K562 (cell line): ENCODE data around the gene WDR90. TPM values are rescaled to one million over a fixed set of nuclear protein-coding genes. Genes with fewer than 3 reads are reported as not detected.

Experiments
- ATAC-seq: fragments of 200-7000 bp; cut with Tn5 transposase; 3 replicates; pipeline ENCODE4 v1.9.1; 2020; ENCODE audit warnings: moderate library complexity
- BruUV-seq: library from RNA; stranded (reverse); fragments of 400-500 nt; replicated peaks from 2 replicates; lab custom pipeline; 2021; lab: Mats Ljungman, UMichigan
- CTCF ChIA-PET: fragments of 300-600 bp; formaldehyde crosslinking; extraction: SDS; loops from one replicate; lab custom pipeline; 2021; ENCODE audit warnings: low intra/inter-chr PET ratio; lab: Yijun Ruan, JAX
- POLR2A ChIA-PET: fragments of 300-600, 350-650 bp; sonication (Branson Sonifier 250); formaldehyde crosslinking; extraction: SDS; loops from one replicate; lab custom pipeline; 2021; ENCODE audit warnings: antibody characterized with exemption, inconsistent platforms; lab: Yijun Ruan, JAX
- DNase-seq, 4 experiments: peaks; one replicate each; pipeline versions ENCODE4 v3.0.0 to v3.0.0-alpha.2; 2011 to 2018; ENCODE audit warnings: low spot score in 3 of 4, mixed read lengths in 3 of 4; ENCODE audit errors: extremely low read depth in 1 of 4
- FAIRE-seq: peaks from 2 replicates; lab custom pipeline; 2011; peaks lifted over from hg19 to GRCh38; lab: Jason Lieb, UNC
- H2AFZ ChIP-seq: 2 replicates; pipeline ENCODE4 v1.6.0; 2011; ENCODE audit warnings: low read depth, low read length, control low read depth, inconsistent platforms
- H3K27ac ChIP-seq: fragments of 200-600 bp; 3 replicates; pipeline ENCODE4 v1.8.0; 2011; ENCODE audit warnings: low read depth, mild to moderate bottlenecking, control low read depth, inconsistent platforms, low read length, moderate library complexity, mixed read lengths; ENCODE audit errors: extremely low read depth
- H3K27me3 ChIP-seq, 2 experiments: fragments of 300-600 bp in 1 of 2; 2 replicates in 1 of 2; 3 replicates in 1 of 2; pipeline versions ENCODE4 v1.6.0 to v1.8.0; 2011; ENCODE audit warnings: inconsistent platforms in 2 of 2, low read length in 2 of 2, mild to moderate bottlenecking in 1 of 2, mixed read lengths in 1 of 2, moderate library complexity in 1 of 2; ENCODE audit not compliant: control insufficient read depth in 2 of 2, insufficient read depth in 2 of 2
- H3K36me3 ChIP-seq: fragments of 300-600 bp; 3 replicates; pipeline ENCODE4 v1.8.0; 2011; ENCODE audit warnings: mild to moderate bottlenecking, low read length, inconsistent platforms; ENCODE audit not compliant: control insufficient read depth, insufficient read depth
- H3K4me1 ChIP-seq, 2 experiments: fragments of 200-600 bp in 1 of 2; replicated peaks in 1 of 2; 2 replicates in 1 of 2; 3 replicates in 1 of 2; pipeline versions ENCODE4 v1.5.1 to v1.8.0; 2011; ENCODE audit warnings: inconsistent platforms in 2 of 2, low read length in 2 of 2, mild to moderate bottlenecking in 1 of 2, mixed read lengths in 1 of 2, moderate library complexity in 1 of 2; ENCODE audit not compliant: control insufficient read depth in 2 of 2, insufficient read depth in 2 of 2
- H3K4me2 ChIP-seq: 2 replicates; pipeline ENCODE4 v1.6.1; 2011; ENCODE audit warnings: low read length, control low read depth, inconsistent platforms, mixed read lengths; ENCODE audit not compliant: insufficient read depth
- H3K4me3 ChIP-seq: fragments of 200-600 bp; sonication (generic), shearing (Covaris generic); 2 replicates; pipeline ENCODE4 v1.5.1; 2016; ENCODE audit warnings: control low read depth, inconsistent platforms
- H3K79me2 ChIP-seq: fragments of 200-600 bp; 3 replicates; pipeline ENCODE4 v1.8.0; 2011; ENCODE audit warnings: low read length, inconsistent platforms; ENCODE audit not compliant: control insufficient read depth, insufficient read depth
- H3K9ac ChIP-seq, 2 experiments: 2 replicates each; pipeline versions ENCODE4 v1.6.0 to v1.6.1; 2011; ENCODE audit warnings: low read depth in 2 of 2, low read length in 2 of 2, control low read depth in 1 of 2, inconsistent platforms in 1 of 2, mild to moderate bottlenecking in 1 of 2, mixed read lengths in 1 of 2; ENCODE audit not compliant: insufficient read depth in 1 of 2
- H3K9me1 ChIP-seq: one replicate; pipeline ENCODE4 v1.6.0; 2011; ENCODE audit warnings: inconsistent platforms, mild to moderate bottlenecking, low read length, moderate library complexity; ENCODE audit not compliant: control insufficient read depth, insufficient read depth
- H3K9me3 ChIP-seq: replicated peaks from 2 replicates; pipeline ENCODE4 v1.5.1; 2011; ENCODE audit warnings: low read depth, low read length, inconsistent platforms; ENCODE audit not compliant: control insufficient read depth, insufficient read depth
- H4K20me1 ChIP-seq: replicated peaks from 2 replicates; pipeline ENCODE4 v1.6.1; 2011; ENCODE audit warnings: low read length, inconsistent platforms, mixed read lengths; ENCODE audit not compliant: control insufficient read depth, insufficient read depth
- BCL6 ChIP-seq: fragments of 250-450 bp; sonication (Bioruptor Pico); IDR thresholded peaks from 2 replicates; pipeline ENCODE4 v1.4.0; 2020
- DACH1 ChIP-seq: fragments of 450-650 bp; IDR thresholded peaks from 2 replicates; pipeline ENCODE4 v1.6.1; 2018; ENCODE audit not compliant: partially characterized antibody
- GATAD2A ChIP-seq: fragments of 450-650 bp; IDR thresholded peaks from 2 replicates; pipeline ENCODE4 v1.6.1; 2017
- JUNB ChIP-seq: fragments of 450-650 bp; formaldehyde crosslinking; conservative IDR thresholded peaks from 2 replicates; pipeline ENCODE4 v1.4.0; 2020; ENCODE audit warnings: mild to moderate bottlenecking
- MCM2 ChIP-seq: fragments of 450-650 bp; IDR thresholded peaks from 2 replicates; pipeline ENCODE4 v1.6.1; 2017; ENCODE audit warnings: low read depth, mild to moderate bottlenecking
- MEF2A ChIP-seq: IDR thresholded peaks from 2 replicates; pipeline ENCODE4 v1.6.1; 2011; ENCODE audit warnings: low read depth, mild to moderate bottlenecking, low read length, moderate library complexity; ENCODE audit not compliant: control insufficient read depth
- RFX1 ChIP-seq: fragments of 450-650 bp; IDR thresholded peaks from 2 replicates; pipeline ENCODE4 v1.6.1; 2016; ENCODE audit warnings: mild to moderate bottlenecking, moderate library complexity
- SIX5 ChIP-seq, 2 experiments: IDR thresholded peaks; 2 replicates each; pipeline ENCODE4 v1.6.1; 2011; ENCODE audit warnings: low read length in 2 of 2, borderline replicate concordance in 1 of 2, low read depth in 1 of 2, mild to moderate bottlenecking in 1 of 2, moderate library complexity in 1 of 2; ENCODE audit not compliant: insufficient read depth in 1 of 2
- SMAD2 ChIP-seq: fragments of 150-350 bp; IDR thresholded peaks from 2 replicates; pipeline ENCODE4 v1.6.1; 2014; ENCODE audit warnings: low read depth, mild to moderate bottlenecking, low read length
- SREBF1 ChIP-seq: fragments of 150-350 bp; IDR thresholded peaks from 2 replicates; pipeline ENCODE4 v1.6.1; 2014; ENCODE audit warnings: antibody characterized with exemption, low read depth, low read length, borderline replicate concordance
- STAT5A ChIP-seq: IDR thresholded peaks from 2 replicates; pipeline ENCODE4 v1.6.1; 2012; ENCODE audit warnings: low read length, inconsistent platforms, borderline replicate concordance
- STAT5B ChIP-seq: fragments of 250-450 bp; sonication (Bioruptor Pico); IDR thresholded peaks from 2 replicates; pipeline ENCODE4 v1.8.0; 2021; ENCODE audit warnings: mild to moderate bottlenecking, inconsistent platforms
- ZBTB17 ChIP-seq: fragments of 450-650 bp; formaldehyde crosslinking; IDR thresholded peaks from 2 replicates; pipeline ENCODE4 v1.4.0; 2020; ENCODE audit warnings: mild to moderate bottlenecking
- WGBS: fragments of 100-300 bp; shearing (Covaris generic); methylation state at CpG from one replicate; pipeline ENCODE4 v1.1.6; 2016; ENCODE audit warnings: low coverage, mixed read lengths; ENCODE audit not compliant: insufficient coverage; ENCODE audit errors: missing lambda C conversion rate; 5-methylcytosine and 5-hydroxymethylcytosine counted together
- in situ Hi-C: fragments of 300-500 bp; cut with MboI; formaldehyde crosslinking; loops from 4 replicates; pipeline ENCODE4 v1.15.0; 2018; ENCODE audit warnings: inconsistent platforms, mixed read lengths
- intact Hi-C: fragments of 100-400 bp; cut with micrococcal nuclease; formaldehyde crosslinking; loops from 2 replicates; pipeline ENCODE4 v1.14.2; 2022
- polyA plus RNA-seq, 8 experiments: library from polyadenylated mRNA; depleted of rRNA in 4 of 8; stranded (reverse) in 5 of 8; unstranded in 3 of 8; fragments of >200 nt; fragmentation: Nextera tagmentation in 2 of 8; fragmentation: Illumina TruSeq in 1 of 8; extraction: Ambion mirVana in 2 of 8; extraction: Trizol in 1 of 8; gene quantifications; 2 replicates each; pipeline versions ENCODE4 v1.2.1 to v1.2.3, GENCODE V29; 2011 to 2014; ENCODE audit warnings: inconsistent platforms in 1 of 8, missing spikeins in 1 of 8
- total RNA-seq, 7 experiments: library from RNA; depleted of rRNA in 6 of 7; stranded (reverse); fragments of >200 nt in 6 of 7; fragmentation: Illumina TruSeq in 2 of 7; extraction: Trizol in 2 of 7; gene quantifications; 2 replicates each; pipeline versions ENCODE4 v1.2.1 to v1.2.3, GENCODE V29; 2011 to 2021; ENCODE audit warnings: low replicate concordance in 1 of 7
- TF ChIP-seq, protein P1 (sequence below): fragments of 250-450 bp; sonication (Bioruptor Pico); IDR thresholded peaks from 2 replicates; pipeline ENCODE4 v1.5.0; 2021; ENCODE audit warnings: mild to moderate bottlenecking, moderate library complexity
- TF ChIP-seq, protein P2 (sequence below), 2 experiments: fragments of 450-650 bp; IDR thresholded peaks; 2 replicates each; pipeline ENCODE4 v1.6.1; 2018; ENCODE audit warnings: mild to moderate bottlenecking in 2 of 2, low read depth in 1 of 2; ENCODE audit not compliant: partially characterized antibody in 2 of 2

The WDR90 gene
- total and polyA plus RNA-seq, 9 of the 15 experiments (the other 6 are each of a cell fraction or from before 2014, with no cell fraction given), result 0.44 to 12.6 (median 3.3) TPM

GRCh38 chr16:635573-636205 lies 13.5 kb upstream of the WDR90 start:
- in situ Hi-C loops, result no loop called here
- H3K36me3 ChIP-seq, result peaks cover 25% of the 10 kb centered on the region; the same call in 1 of the 3 replicates
- no peaks in the 10 kb centered on the region for H3K27me3 ChIP-seq
- peaks cover 21 to 83% of the 10 kb centered on the region in 2 experiments for H3K4me1 ChIP-seq
- H3K4me3 ChIP-seq, result peak overlapping the region; percentile 87
- intact Hi-C loops, result loop anchor here (2.0 to 5.0 kb wide), 2 partner anchors 13 to 42 kb away; partner anchors contain the start of gene RHBDL1
- DNase-seq (peak in 2 of 4 experiments; percentile 41 to 42), ATAC-seq (peak; percentile 2; the same call in 2 of the 3 replicates), FAIRE-seq (no peak)
- H2AFZ ChIP-seq, result peak overlapping the region; percentile 97
- H3K9ac ChIP-seq, result peak overlapping the region; percentile 87 to 99
- no peaks in the 10 kb centered on the region for H3K9me1 ChIP-seq
- peaks cover 22% of the 10 kb centered on the region for H3K79me2 ChIP-seq
- H3K27ac ChIP-seq, result peak overlapping the region; percentile 93
- no peaks in the 10 kb centered on the region for H3K9me3 ChIP-seq
- BruUV-seq, result no TSS peak
- 1% methylated on average over 42 of the region's 55 CpGs for WGBS
- ChIA-PET POLR2A (interaction anchor here (0.6 to 2.2 kb wide), 13 partner anchors 11 to 1043 kb away, joined by 3 to 8 read pairs (median 4); partner anchors contain the start of genes NHLRC4 and RHOT2), CTCF (interaction anchor here (1.8 kb wide), 1 partner anchor 32 kb away, joined by 7 read pairs; the partner anchor contains the start of gene RHOT2)
- peak overlapping the region; percentile 92 for H3K4me2 ChIP-seq
- H4K20me1 ChIP-seq, result no peaks in the 10 kb centered on the region
- TF ChIP-seq MEF2A, result no peak
- TF ChIP-seq GATAD2A, result peak; percentile 43; the same call in 1 of the 2 replicates
- TF ChIP-seq JUNB (CRISPR knock-in tag), result no peak
- no peak for TF ChIP-seq SIX5 (IDR thresholded peaks at IDR 0.05; ENCODE audit: borderline replicate concordance in 1 of 2, insufficient read depth in 1 of 2, low read depth in 1 of 2, low read length in 2 of 2)
- no peak for TF ChIP-seq BCL6 (CRISPR knock-in tag)
- TF ChIP-seq STAT5A, result no peak
- TF ChIP-seq SREBF1, result no peak
- TF ChIP-seq, protein P1, sequence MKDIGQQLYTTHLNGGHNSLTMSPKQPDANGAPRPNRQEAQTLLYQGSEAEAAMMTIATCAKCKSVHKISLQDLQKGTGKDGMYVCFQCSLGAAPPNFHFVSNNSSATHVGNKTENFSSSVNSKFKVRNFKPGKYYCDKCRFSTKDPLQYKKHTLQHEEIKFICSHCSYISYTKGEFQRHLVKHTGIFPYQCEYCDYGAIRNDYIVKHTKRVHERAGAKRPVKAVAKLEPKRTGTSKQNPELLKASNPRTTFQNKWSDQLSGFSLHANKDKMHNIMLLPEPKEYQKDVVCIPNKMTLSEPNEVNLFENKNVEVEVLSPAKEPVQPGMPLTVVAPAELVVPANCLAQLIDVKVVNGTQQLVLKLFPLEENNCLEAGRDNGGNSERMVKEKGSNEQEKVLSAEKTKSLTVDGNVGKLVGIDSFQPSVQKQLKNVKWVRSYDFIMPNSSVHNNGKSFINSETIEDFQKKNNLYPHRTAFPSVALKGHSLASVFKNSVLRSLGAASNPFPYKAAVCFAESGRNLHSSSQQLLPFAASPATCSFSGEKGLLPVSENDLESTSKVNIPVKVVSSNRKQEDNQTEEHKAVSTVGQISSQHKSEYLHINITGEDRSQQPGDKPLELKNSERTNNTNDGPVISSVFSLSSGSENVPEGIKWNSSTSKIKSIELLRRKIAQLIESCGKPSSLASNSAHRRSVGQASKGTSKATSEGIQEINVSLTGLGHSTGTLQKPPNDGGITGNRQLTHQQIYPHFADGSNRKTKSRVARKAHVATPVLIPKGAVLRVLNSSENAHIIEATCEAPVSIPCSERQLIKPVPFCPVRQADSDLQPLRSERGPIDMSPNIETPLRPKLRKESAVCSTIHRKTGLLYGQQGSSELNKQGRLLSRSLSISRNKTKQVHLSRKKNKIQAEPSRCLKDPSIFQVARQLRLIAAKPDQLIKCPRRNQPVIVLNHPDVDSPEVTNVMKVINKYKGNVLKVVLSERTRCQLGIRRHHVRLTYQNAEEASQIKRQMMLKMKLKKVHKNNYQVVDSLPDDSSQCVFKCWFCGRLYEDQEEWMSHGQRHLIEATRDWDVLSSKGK (CRISPR knock-in tag), result no peak
- TF ChIP-seq, protein P2, sequence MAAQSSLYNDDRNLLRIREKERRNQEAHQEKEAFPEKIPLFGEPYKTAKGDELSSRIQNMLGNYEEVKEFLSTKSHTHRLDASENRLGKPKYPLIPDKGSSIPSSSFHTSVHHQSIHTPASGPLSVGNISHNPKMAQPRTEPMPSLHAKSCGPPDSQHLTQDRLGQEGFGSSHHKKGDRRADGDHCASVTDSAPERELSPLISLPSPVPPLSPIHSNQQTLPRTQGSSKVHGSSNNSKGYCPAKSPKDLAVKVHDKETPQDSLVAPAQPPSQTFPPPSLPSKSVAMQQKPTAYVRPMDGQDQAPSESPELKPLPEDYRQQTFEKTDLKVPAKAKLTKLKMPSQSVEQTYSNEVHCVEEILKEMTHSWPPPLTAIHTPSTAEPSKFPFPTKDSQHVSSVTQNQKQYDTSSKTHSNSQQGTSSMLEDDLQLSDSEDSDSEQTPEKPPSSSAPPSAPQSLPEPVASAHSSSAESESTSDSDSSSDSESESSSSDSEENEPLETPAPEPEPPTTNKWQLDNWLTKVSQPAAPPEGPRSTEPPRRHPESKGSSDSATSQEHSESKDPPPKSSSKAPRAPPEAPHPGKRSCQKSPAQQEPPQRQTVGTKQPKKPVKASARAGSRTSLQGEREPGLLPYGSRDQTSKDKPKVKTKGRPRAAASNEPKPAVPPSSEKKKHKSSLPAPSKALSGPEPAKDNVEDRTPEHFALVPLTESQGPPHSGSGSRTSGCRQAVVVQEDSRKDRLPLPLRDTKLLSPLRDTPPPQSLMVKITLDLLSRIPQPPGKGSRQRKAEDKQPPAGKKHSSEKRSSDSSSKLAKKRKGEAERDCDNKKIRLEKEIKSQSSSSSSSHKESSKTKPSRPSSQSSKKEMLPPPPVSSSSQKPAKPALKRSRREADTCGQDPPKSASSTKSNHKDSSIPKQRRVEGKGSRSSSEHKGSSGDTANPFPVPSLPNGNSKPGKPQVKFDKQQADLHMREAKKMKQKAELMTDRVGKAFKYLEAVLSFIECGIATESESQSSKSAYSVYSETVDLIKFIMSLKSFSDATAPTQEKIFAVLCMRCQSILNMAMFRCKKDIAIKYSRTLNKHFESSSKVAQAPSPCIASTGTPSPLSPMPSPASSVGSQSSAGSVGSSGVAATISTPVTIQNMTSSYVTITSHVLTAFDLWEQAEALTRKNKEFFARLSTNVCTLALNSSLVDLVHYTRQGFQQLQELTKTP (IDR thresholded peaks at IDR 0.05; ENCODE audit: low read depth in 1 of 2, partially characterized antibody in 2 of 2), result no peak
- TF ChIP-seq RFX1, result no peak
- no peak for TF ChIP-seq STAT5B
- TF ChIP-seq MCM2, result no peak
- no peak for TF ChIP-seq SMAD2
- TF ChIP-seq ZBTB17 (CRISPR knock-in tag), result 0 out of 2 replicates have a peak, but pooled peaks have one; percentile 42
- no peak for TF ChIP-seq DACH1
